ENCODE measurements around the gene GALNT10.

- TF ChIP-seq E2F1 (CRISPR knock-in tag; IDR thresholded peaks at IDR 0.05): no peak
- TF ChIP-seq MYBL2 (CRISPR knock-in tag; IDR thresholded peaks at IDR 0.05): no peak
- no peak for TF ChIP-seq CTCF (IDR thresholded peaks at IDR 0.05)
- no peak for TF ChIP-seq ATF3 (CRISPR knock-in tag; conservative IDR thresholded peaks at IDR 0.05)
- no peak for TF ChIP-seq SMAD4 (CRISPR knock-in tag; IDR thresholded peaks at IDR 0.05)
- no peak for TF ChIP-seq TP53 (CRISPR knock-in tag; IDR thresholded peaks at IDR 0.05)
- TF ChIP-seq IRF1 (CRISPR knock-in tag; IDR thresholded peaks at IDR 0.05): no peak
- TF ChIP-seq NR3C1 (CRISPR knock-in tag; conservative IDR thresholded peaks at IDR 0.05; ENCODE audit: low read depth): no peak
Observed at GRCh38 chr5:154308443-154309370, 118.2 kb downstream of the GALNT10 start.

Measured in WTC11 (cell line).